SK-N-SH treated with all-trans-retinoic acid at 6 μM for 48 hours (cell line): ENCODE results near the gene MAPK7.

Experiments used
- ATAC-seq: fragments of 200-7000 bp; cut with Tn5 transposase; 3 replicates; pipeline ENCODE4 v1.9.1; 2020; ENCODE audit warnings: mild to moderate bottlenecking, moderate library complexity
- ARNTL ChIP-seq: fragments of 450-650 bp; formaldehyde crosslinking; IDR thresholded peaks from 2 replicates; pipeline ENCODE4 v1.5.0; 2020; ENCODE audit warnings: low read depth, mild to moderate bottlenecking, moderate library complexity, borderline replicate concordance
- BACH2 ChIP-seq: fragments of 250-450 bp; sonication (Bioruptor Pico); IDR thresholded peaks from 2 replicates; pipeline ENCODE4 v1.9.0; 2021; ENCODE audit warnings: mild to moderate bottlenecking, borderline replicate concordance
- CSDC2 ChIP-seq: fragments of 250-450 bp; sonication (Bioruptor Pico); IDR thresholded peaks from 2 replicates; pipeline ENCODE4 v1.5.0; 2020; ENCODE audit warnings: mild to moderate bottlenecking, moderate library complexity
- ESRRG ChIP-seq: fragments of 250-450 bp; sonication (Bioruptor Pico); IDR thresholded peaks from 2 replicates; pipeline ENCODE4 v1.6.1; 2021; ENCODE audit warnings: mild to moderate bottlenecking
- ISL1 ChIP-seq: fragments of 250-450 bp; sonication (Bioruptor Pico); IDR thresholded peaks from 2 replicates; pipeline ENCODE4 v2.1.2; 2022; ENCODE audit warnings: mild to moderate bottlenecking, moderate library complexity
- OSR1 ChIP-seq: fragments of 250-450 bp; sonication (Bioruptor Pico); IDR thresholded peaks from 2 replicates; pipeline ENCODE4 v1.8.0; 2022; ENCODE audit warnings: moderate library complexity, mild to moderate bottlenecking, inconsistent platforms
- PPARA ChIP-seq: fragments of 250-450 bp; sonication (Bioruptor Pico); IDR thresholded peaks from 2 replicates; pipeline ENCODE4 v1.5.0; 2020; ENCODE audit warnings: mild to moderate bottlenecking, borderline replicate concordance
- RARB ChIP-seq: fragments of 250-450 bp; sonication (Bioruptor Pico); IDR thresholded peaks from 2 replicates; pipeline ENCODE4 v1.8.0; 2021; ENCODE audit warnings: mild to moderate bottlenecking, moderate library complexity
- TCF4 ChIP-seq: fragments of 250-450 bp; sonication (Bioruptor Pico); IDR thresholded peaks from 2 replicates; pipeline ENCODE4 v1.8.0; 2021; ENCODE audit warnings: mild to moderate bottlenecking, moderate library complexity, borderline replicate concordance
- TOX ChIP-seq: fragments of 250-450 bp; sonication (Bioruptor Pico); IDR thresholded peaks from 2 replicates; pipeline ENCODE4 v1.8.0; 2021; ENCODE audit warnings: mild to moderate bottlenecking, moderate library complexity, borderline replicate concordance
- ZC3H10 ChIP-seq: fragments of 250-450 bp; sonication (Bioruptor Pico); IDR thresholded peaks from 2 replicates; pipeline ENCODE4 v1.5.1; 2021; ENCODE audit warnings: mild to moderate bottlenecking, moderate library complexity
- ZFP30 ChIP-seq: fragments of 450-650 bp; formaldehyde crosslinking; IDR thresholded peaks from 2 replicates; pipeline ENCODE4 v1.5.0; 2022; ENCODE audit warnings: mild to moderate bottlenecking, moderate library complexity
- ZNF565 ChIP-seq: fragments of 450-650 bp; formaldehyde crosslinking; conservative IDR thresholded peaks from 2 replicates; pipeline ENCODE4 v1.5.0; 2020; ENCODE audit warnings: low read depth, mild to moderate bottlenecking, moderate library complexity
- ZNF70 ChIP-seq: fragments of 450-650 bp; formaldehyde crosslinking; IDR thresholded peaks from 2 replicates; pipeline ENCODE4 v1.5.0; 2020; ENCODE audit warnings: mild to moderate bottlenecking, moderate library complexity
- ZNF8 ChIP-seq: fragments of 450-650 bp; formaldehyde crosslinking; IDR thresholded peaks from 2 replicates; pipeline ENCODE4 v1.5.0; 2020; ENCODE audit warnings: mild to moderate bottlenecking, moderate library complexity
- TF ChIP-seq, protein P1 (sequence below): fragments of 250-450 bp; sonication (Bioruptor Pico); IDR thresholded peaks from 2 replicates; pipeline ENCODE4 v1.8.0; 2021; ENCODE audit warnings: low read depth, mild to moderate bottlenecking, moderate library complexity, borderline replicate concordance
- TF ChIP-seq, protein P2 (sequence below): fragments of 250-450 bp; sonication (Bioruptor Pico); IDR thresholded peaks from 2 replicates; pipeline ENCODE4 v1.5.0; 2020; ENCODE audit warnings: mild to moderate bottlenecking, moderate library complexity
- TF ChIP-seq, protein P3 (sequence below): fragments of 250-450 bp; sonication (Bioruptor Pico); IDR thresholded peaks from 2 replicates; pipeline ENCODE4 v1.8.0; 2020; ENCODE audit warnings: mild to moderate bottlenecking, moderate library complexity, borderline replicate concordance
- TF ChIP-seq, protein P4 (sequence below): fragments of 250-450 bp; sonication (Bioruptor Pico); IDR thresholded peaks from 2 replicates; pipeline ENCODE4 v1.5.1; 2020; ENCODE audit warnings: low read depth, mild to moderate bottlenecking, moderate library complexity
- TF ChIP-seq, protein P5 (sequence below): fragments of 250-450 bp; sonication (Bioruptor Pico); IDR thresholded peaks from 2 replicates; pipeline ENCODE4 v1.5.1; 2021; ENCODE audit warnings: mild to moderate bottlenecking, moderate library complexity

Gene MAPK7

DNA sequence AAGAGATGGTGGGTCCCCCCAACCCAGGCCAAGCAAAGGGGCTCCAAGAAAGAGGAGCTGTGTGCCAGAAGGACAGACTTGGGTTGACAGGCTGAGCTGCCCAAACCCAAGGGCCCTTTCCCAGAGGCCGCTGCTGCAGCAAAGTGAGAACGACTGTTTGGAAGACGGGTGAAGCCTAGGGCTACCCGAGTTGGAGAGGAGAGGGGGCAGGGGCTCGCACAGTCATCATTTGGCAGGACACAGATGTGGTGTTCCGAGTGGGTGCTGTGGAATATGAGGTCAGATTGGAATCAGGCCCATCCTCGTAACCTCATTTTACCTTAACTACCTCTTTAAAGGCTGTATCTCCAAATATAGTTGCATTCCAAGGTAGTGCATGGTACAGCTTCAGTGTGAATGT is 14.0 kb downstream of the MAPK7 start (continued):
- no peak for TF ChIP-seq ISL1
- no peak for TF ChIP-seq ZNF70
- TF ChIP-seq ZFP30 (CRISPR knock-in tag) = no peak
- no peak for TF ChIP-seq ESRRG (CRISPR knock-in tag)
- no peak for TF ChIP-seq PPARA (CRISPR knock-in tag)
- no peak for TF ChIP-seq BACH2

DNA sequence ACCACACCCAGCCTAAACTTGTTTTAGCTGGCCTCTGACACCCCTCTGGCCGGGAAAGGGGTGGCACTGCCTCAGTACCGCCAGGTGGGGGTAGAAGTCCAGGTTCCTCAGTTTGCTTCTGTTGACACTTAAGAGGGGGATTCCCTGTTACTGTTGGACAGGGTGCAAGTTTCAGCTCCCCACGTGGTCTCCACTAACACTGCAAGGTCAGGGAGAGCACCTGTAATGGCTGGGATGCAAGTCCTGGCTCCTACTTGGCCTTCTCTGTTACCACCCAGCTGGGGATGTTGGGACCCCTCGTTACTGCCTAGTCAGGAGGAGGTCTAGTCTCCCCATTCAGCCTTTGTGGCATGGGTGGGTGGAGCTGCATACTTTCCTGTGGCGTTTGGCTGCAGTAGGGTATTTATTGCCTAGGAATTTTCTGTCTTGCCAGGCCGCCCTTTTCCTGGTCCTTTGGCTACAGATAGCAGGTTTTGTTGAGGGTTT is 19.3 kb downstream of the MAPK7 start:
- no peak for TF ChIP-seq ESRRG (CRISPR knock-in tag)
- TF ChIP-seq ZNF8 (CRISPR knock-in tag) = no peak
- no peak for TF ChIP-seq ZFP30 (CRISPR knock-in tag)
- TF ChIP-seq, protein P1, sequence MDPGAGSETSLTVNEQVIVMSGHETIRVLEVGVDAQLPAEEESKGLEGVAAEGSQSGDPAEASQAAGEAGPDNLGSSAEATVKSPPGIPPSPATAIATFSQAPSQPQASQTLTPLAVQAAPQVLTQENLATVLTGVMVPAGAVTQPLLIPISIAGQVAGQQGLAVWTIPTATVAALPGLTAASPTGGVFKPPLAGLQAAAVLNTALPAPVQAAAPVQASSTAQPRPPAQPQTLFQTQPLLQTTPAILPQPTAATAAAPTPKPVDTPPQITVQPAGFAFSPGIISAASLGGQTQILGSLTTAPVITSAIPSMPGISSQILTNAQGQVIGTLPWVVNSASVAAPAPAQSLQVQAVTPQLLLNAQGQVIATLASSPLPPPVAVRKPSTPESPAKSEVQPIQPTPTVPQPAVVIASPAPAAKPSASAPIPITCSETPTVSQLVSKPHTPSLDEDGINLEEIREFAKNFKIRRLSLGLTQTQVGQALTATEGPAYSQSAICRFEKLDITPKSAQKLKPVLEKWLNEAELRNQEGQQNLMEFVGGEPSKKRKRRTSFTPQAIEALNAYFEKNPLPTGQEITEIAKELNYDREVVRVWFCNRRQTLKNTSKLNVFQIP = no peak
- TF ChIP-seq, protein P2, sequence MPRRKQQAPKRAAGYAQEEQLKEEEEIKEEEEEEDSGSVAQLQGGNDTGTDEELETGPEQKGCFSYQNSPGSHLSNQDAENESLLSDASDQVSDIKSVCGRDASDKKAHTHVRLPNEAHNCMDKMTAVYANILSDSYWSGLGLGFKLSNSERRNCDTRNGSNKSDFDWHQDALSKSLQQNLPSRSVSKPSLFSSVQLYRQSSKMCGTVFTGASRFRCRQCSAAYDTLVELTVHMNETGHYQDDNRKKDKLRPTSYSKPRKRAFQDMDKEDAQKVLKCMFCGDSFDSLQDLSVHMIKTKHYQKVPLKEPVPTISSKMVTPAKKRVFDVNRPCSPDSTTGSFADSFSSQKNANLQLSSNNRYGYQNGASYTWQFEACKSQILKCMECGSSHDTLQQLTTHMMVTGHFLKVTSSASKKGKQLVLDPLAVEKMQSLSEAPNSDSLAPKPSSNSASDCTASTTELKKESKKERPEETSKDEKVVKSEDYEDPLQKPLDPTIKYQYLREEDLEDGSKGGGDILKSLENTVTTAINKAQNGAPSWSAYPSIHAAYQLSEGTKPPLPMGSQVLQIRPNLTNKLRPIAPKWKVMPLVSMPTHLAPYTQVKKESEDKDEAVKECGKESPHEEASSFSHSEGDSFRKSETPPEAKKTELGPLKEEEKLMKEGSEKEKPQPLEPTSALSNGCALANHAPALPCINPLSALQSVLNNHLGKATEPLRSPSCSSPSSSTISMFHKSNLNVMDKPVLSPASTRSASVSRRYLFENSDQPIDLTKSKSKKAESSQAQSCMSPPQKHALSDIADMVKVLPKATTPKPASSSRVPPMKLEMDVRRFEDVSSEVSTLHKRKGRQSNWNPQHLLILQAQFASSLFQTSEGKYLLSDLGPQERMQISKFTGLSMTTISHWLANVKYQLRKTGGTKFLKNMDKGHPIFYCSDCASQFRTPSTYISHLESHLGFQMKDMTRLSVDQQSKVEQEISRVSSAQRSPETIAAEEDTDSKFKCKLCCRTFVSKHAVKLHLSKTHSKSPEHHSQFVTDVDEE (CRISPR knock-in tag) = no peak
- TF ChIP-seq OSR1 (CRISPR knock-in tag) = no peak
- no peak for TF ChIP-seq ZC3H10 (CRISPR knock-in tag)
- TF ChIP-seq ISL1 = no peak
- no peak for TF ChIP-seq TOX
- no peak for TF ChIP-seq RARB (CRISPR knock-in tag)
- TF ChIP-seq ZNF70 = no peak
- TF ChIP-seq, protein P3, sequence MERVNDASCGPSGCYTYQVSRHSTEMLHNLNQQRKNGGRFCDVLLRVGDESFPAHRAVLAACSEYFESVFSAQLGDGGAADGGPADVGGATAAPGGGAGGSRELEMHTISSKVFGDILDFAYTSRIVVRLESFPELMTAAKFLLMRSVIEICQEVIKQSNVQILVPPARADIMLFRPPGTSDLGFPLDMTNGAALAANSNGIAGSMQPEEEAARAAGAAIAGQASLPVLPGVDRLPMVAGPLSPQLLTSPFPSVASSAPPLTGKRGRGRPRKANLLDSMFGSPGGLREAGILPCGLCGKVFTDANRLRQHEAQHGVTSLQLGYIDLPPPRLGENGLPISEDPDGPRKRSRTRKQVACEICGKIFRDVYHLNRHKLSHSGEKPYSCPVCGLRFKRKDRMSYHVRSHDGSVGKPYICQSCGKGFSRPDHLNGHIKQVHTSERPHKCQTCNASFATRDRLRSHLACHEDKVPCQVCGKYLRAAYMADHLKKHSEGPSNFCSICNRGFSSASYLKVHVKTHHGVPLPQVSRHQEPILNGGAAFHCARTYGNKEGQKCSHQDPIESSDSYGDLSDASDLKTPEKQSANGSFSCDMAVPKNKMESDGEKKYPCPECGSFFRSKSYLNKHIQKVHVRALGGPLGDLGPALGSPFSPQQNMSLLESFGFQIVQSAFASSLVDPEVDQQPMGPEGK (CRISPR knock-in tag) = no peak
- no peak for TF ChIP-seq ZNF565
- TF ChIP-seq, protein P4, sequence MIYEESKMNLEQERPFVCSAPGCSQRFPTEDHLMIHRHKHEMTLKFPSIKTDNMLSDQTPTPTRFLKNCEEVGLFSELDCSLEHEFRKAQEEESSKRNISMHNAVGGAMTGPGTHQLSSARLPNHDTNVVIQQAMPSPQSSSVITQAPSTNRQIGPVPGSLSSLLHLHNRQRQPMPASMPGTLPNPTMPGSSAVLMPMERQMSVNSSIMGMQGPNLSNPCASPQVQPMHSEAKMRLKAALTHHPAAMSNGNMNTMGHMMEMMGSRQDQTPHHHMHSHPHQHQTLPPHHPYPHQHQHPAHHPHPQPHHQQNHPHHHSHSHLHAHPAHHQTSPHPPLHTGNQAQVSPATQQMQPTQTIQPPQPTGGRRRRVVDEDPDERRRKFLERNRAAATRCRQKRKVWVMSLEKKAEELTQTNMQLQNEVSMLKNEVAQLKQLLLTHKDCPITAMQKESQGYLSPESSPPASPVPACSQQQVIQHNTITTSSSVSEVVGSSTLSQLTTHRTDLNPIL = no peak
- no peak for TF ChIP-seq ARNTL (CRISPR knock-in tag)
- TF ChIP-seq BACH2 = no peak
- TF ChIP-seq TCF4 (CRISPR knock-in tag) = no peak
- TF ChIP-seq, protein P5, sequence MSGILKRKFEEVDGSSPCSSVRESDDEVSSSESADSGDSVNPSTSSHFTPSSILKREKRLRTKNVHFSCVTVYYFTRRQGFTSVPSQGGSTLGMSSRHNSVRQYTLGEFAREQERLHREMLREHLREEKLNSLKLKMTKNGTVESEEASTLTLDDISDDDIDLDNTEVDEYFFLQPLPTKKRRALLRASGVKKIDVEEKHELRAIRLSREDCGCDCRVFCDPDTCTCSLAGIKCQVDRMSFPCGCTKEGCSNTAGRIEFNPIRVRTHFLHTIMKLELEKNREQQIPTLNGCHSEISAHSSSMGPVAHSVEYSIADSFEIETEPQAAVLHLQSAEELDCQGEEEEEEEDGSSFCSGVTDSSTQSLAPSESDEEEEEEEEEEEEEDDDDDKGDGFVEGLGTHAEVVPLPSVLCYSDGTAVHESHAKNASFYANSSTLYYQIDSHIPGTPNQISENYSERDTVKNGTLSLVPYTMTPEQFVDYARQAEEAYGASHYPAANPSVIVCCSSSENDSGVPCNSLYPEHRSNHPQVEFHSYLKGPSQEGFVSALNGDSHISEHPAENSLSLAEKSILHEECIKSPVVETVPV = no peak
- TF ChIP-seq CSDC2 (CRISPR knock-in tag) = no peak
- no peak; the same call in 1 of the 3 replicates for ATAC-seq

DNA sequence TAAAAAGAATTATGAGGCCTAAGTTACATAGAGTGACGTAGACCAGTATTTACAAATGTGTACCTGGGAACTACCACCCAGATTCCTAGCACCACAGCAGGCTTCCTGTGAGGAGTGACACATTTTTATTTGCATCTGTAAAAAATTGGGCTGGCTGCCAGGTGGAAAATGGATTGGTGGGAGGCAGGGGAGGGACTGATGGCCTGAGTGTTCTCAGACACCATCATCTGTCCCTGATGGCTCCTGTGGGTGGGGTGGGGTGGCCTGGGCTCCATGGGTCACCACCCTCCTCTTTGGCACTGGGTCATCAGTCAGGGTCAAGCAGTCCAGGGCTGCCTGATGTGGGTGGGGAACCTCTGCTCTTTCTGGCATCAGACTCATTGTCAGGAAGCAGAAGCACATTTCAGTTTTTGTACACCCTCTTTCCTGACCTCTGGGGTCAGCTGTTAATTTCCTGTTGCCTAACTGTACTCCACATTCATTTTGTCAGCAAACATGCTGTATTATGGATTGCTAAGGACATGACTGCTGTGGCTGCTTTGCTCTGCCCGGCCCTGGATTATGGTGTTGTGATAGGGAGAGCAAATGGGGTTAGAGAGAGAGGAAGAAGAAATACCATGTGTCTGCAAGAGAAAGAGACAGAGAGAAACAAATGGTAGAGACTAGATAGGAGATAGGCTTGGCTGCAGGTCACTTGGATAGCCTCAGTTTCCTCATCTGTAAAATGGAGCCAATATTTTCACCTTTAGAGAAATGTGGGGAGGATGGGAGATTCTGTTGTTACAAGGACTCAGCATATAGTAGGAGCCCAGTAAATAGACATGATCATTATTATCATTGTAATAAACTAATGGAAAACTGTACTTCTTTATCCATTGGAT is 20.2 kb downstream of the MAPK7 start:
- ATAC-seq = no peak; the same call in 1 of the 3 replicates
- no peak for TF ChIP-seq PPARA (CRISPR knock-in tag)
- TF ChIP-seq OSR1 (CRISPR knock-in tag) = no peak
- TF ChIP-seq, protein P5 = no peak
- no peak for TF ChIP-seq ESRRG (CRISPR knock-in tag)
- no peak for TF ChIP-seq ZNF565
- TF ChIP-seq ZFP30 (CRISPR knock-in tag) = no peak
- no peak for TF ChIP-seq ARNTL (CRISPR knock-in tag)
- no peak for TF ChIP-seq ISL1
- TF ChIP-seq, protein P3 (CRISPR knock-in tag) = no peak
- TF ChIP-seq, protein P2 (CRISPR knock-in tag) = no peak
- TF ChIP-seq CSDC2 (CRISPR knock-in tag) = no peak
